COR-L47 (cell line): ENCODE results near the gene HSPA9.
A peak's percentile ranks its signal among the peaks of the same experiment; 100 is the strongest.

Experiments
- DNase-seq: peaks from one replicate; lab custom pipeline; 2025; lab: John Stamatoyannopoulos, UW

HSPA9 gene

DNA sequence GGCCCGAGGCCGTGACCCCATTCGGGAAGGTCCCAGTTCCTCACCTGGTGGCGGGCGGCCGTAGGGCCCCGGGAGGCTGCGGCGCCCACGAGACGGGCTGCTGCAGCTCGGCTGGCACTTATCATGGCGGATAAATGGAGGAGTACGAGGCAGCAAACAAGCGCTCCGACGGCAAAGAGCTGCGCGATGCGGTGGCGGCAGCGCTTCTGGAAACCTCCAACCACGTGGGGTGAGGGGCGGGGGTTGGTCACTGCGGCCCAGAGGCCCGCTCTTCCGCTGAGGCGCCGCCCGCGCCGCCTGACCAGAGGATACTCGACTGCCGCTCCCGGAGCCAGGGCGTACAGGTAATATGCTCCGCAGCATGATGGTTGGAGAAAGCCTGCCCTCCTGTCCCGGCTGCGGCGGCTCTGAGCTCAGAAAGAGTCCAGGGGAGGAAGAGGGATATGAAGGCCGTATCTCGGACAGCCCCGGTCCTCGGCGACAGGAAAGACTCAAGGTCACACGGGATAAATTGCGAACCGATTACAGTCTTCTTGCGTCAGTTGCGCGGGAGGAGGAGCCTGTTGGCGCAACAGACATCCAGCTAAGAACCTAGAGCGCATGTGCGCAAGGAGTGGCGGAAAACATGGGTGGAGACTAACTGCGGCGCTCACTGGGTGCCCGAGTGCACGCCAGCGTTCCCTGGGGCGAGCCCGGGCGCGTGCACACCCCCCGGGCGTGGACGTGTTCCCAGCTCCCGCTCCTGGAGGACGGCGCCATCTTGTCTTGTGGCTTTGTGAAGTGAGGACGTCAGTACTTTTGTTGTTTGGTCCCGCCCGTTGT lies at the start of gene HSPA9:
TSS of gene HSPA9 (minus strand) at position 208 of the 822 bp plus-strand sequence. CDS start at position 125, 83 bp downstream.
- peak; percentile 99 for DNase-seq

DNA sequence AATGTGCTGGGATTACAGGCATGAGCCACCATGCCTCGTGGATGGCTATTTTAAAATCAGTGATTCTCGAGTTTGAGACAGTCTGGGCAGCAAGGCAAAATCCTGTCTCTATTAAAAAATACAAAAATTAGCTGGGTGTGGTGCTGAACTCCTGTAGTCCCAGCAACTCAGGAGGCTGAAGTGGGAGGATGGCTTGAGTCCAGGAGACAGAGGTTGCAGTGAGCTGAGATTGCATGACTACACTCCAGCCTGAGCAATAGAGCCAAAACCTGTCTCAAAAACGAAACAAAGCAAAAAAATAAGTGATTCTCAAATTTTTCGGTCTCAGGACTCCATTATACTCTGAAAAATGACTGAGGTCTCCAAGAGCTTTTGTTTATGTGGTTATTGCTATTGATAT lies 47.9 kb upstream of the HSPA9 start:
- DNase-seq: no peak

DNA sequence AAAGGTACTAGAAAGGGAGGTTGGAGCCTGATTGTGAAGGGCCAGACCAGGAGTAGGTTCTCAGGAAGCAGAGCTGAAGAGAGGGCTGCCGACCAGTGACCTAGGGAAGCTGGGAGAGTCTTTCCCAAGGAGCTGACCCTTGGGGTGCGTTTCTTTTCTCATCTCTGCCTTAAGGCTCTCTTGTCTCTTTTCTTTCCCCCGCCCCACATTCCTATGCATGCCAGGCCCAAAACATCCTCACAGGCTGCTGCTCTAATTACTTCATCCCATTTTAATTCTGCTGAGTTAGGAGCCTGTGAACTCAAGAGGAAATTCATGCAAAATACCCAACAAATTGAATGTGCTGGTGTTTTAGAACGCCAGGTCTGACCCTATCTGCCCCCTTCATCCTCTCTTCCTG lies 46.9 kb upstream of the HSPA9 start:
- DNase-seq: no peak

GRCh38 chr5:138620663-138621224 lies 45.5 kb upstream of the HSPA9 start:
- DNase-seq: no peak

DNA sequence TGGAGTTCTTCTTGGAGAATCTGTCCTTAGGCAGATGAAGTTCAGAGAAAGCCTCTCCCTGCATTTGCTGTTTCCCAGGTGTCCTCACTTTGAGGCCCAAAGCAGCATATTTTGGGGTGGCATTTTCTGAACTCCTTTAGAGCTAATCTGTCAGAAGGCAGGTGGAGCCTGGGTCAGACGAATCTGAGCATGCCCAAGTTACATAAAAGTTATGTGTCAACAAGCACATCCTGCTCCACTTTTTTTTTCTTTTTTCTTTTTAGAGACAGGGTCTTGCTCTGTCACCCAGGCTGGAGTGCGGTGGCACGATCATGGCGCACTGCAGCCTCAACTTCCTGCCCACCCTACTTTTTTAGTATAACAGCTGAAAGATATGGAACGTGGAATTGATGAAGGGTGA lies 41.3 kb upstream of the HSPA9 start:
- no peak for DNase-seq

DNA sequence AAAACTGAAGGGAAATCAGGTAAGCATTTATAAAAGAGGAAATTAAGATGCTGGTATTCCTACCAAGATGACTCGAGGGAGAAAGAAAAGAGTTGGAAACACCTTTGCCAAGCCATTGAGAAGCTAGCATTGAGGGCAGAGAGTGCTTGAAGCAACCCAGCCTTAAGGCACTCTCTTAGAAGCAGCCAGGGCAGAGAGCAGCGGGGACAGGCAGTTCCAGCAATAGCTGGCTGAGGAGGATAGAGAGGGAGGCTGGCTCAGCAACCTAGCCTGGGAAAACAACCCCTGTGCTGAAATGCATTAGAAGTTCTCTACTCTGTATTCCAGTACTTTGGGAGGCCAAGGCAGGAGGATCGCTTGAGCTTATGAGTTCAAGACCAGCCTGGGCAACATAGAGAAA lies 40.3 kb upstream of the HSPA9 start:
- DNase-seq: no peak

- DNase-seq: no peak
Observed at GRCh38 chr5:138611678-138612218, 36.5 kb upstream of the HSPA9 start.

GRCh38 chr5:138610918-138611677 lies 35.9 kb upstream of the HSPA9 start:
- DNase-seq: no peak

DNA sequence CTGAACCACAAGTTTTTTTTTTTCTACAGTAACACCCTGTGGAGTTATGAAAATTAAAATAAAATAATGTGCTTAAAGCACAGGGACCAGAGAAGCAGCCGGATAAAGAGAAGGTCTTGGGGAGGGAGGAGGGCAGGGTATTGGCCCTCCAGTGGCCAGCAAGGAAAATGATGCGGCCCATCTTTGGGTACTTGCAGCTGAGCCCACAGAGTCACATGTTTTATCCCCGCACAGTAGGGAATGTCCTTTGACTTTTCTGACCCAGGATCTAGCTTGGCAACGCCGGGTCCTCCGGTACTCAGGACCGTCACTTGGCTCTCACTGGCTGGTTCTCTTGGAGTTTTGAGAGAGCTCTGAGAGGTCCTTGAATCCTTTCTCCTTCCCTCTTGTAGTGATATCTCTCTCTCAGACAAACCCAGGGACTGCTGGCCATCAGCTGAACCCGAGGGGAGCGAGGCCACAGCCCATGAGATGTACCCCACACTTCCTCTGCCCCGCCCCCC lies 35.3 kb upstream of the HSPA9 start:
- no peak for DNase-seq

DNA sequence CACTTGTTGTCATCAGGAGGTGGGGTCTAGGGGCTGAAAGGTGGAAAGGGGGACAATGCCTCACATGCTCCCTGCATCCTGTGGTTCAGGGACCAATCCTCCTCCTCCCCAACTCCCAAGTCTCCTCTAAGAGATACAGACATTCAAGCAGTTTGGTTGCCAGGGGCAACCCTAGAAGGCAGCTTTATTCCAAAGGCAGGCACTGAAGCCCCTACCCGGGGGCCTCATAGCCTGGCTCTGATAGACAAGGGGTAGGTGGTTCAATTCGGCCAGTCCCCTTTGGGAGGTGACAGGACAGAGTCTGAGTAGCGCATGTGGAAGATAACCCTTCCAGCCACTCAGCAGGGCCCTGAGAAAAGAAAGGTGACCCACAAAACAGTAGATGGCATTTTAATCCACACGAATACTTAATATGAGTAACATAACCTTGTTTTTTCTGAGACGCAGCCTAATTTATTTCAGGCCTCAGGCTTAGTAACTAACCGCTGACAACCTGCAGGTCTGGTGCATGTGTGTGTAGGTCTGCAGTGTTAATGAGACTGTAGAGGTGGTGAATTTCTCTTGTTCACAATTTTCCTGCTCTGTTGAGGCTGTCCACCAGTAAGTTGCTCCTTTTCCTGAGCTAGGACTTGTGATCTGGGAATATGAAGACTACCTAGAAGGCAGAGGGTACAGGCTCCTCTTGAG lies 31.3 kb upstream of the HSPA9 start:
- DNase-seq: no peak

DNA sequence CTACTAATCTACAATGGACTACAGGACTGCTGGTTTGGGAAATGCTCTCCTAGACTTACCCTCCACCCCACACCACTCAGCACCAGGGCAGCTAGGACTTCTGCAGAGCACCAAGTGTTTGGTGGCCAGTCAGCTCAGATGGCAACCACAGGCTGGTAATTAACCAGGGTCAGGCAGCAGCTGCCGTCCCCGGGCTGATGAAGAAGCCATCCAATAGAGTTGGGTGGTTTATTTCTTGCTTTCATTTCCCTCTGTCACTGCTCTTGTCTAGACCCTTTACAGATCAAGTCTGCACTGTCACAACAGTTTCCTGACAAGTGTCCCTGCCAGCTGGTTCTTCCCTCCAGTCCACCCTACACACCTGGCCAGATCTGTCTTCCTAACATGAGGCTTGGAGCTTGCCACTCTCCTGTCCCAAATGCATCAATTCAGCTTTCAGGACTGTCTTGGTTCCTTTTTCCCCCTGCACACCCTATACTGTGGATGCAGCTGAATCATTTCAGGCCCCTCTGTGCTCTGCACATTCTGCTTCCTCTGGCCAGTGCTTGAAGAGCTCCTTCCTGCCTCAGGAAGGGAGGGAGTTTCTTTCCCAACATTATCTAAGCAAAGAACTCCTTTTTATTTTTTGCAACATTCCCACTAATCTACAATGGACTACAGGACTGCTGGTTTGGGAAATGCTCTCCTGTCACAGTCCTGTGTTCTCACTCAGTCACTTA lies 30.2 kb upstream of the HSPA9 start:
- no peak for DNase-seq

- no peak for DNase-seq
Observed at GRCh38 chr5:138604176-138604785, 29.1 kb upstream of the HSPA9 start.

DNA sequence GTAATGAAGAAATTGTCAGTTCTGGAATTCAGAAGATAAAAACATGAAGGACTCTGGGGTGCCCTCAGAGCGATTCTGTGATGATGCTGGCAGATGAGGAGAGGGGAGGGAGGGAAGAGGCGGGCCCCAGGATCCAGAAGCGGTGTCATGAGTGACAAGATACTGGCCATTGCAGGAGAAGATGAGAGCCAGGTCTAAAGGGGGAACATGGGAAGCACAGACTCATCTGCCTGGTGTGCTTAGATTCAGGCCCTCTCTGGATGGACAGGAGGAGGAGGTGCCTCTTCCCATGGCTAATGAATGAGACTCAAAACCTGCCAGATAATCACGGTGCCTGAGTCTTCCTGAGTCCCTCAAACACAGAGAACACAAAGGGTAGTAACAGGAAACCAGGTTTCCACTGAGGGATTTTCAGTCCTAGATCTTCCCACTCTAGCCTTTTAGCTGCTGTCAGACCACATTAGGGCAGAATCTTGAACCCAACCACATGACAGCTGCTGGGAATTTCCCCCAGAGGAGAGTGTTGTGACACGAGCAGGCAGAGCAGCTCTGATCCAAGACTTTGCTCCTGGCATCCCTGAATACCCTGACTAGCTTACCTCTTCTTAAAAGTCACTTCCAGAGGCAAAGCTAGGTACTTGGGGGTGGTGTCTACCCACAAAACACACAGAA lies 28.2 kb upstream of the HSPA9 start:
- DNase-seq: no peak

DNA sequence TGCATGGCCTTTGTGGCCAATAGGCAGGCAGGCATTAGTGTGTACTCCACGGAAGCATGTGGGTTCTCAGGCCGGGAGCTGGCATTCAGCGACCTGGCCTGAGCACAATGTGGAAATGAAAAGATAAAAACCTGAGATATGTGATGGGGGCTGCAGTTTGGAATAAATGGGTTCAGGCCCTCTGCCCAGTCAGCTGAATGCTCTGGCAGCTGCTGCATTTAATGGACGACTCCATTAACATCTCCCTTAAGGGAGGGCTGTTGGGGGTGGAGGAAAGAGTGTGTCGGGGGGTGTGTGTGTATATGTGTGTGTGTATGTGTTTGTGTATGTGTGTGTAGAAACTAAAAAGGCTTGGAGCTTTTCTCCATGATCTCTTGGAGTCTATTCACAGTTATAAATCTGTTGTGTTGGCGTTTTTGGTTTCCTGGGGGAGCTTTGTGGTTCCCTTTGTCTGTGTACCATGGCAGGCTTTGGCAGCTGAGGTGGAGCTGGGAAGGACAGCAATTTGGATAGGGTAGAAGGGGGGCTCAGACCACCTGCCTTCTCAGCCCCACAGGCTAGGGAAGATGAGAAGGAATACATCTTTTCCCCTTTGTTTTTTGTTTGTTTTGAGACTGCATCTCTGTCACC lies 27.3 kb upstream of the HSPA9 start:
- DNase-seq: no peak

GRCh38 chr5:138601444-138601843 lies 26.2 kb upstream of the HSPA9 start:
- DNase-seq: no peak

GRCh38 chr5:138600446-138600845 lies 25.2 kb upstream of the HSPA9 start:
- no peak for DNase-seq

DNA sequence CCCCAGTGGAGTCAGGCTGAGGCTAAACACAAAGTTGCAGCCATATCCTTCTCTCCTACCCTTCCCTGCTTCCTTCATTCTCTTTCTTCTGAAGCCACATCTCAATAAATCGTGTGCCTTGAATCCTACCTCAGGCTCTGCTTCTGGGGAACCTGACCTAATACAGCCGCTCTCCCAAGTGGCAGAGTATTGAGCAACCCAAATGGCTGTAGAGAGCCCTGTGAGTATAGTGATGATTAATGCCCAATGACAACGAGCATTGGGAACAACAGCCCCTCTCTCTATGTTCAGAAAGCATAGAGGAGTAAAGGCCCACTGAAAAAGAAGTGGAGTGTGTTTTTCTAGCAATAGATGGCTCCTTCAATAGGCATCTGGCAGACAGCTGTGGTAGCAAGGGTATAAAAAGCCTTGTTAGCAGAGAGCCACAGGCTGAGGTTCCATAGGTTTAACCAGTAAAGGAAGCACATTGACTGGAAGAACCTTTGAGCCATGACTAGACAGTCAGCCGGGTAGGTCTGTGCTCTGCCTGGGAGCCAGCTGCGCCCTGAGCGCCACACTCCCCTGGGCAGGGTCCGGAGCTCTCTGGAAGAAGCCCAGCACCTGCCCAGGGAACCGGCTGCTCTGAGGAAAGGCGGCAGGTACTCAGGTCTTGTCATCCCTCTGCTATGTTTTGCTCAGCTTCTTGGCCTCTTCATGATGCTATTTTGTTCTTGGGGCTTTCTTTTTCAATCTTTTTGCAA lies 22.6 kb upstream of the HSPA9 start:
- DNase-seq: no peak

- DNase-seq: no peak
Observed at GRCh38 chr5:138596105-138596881, 21.1 kb upstream of the HSPA9 start.
